Karpas-422 (cell line): ENCODE results near the gene TMEM126B. TPM values are rescaled to one million over a fixed set of nuclear protein-coding genes. Genes with fewer than 3 reads are reported as not detected.
"Not testable (repeated sequence)": the region's sequence is repeated elsewhere in the genome, so short reads cannot be mapped to it uniquely, and the experiment has no call there.

Source experiments
- DNase-seq: peaks from one replicate; pipeline ENCODE4 v3.0.0-alpha.2; 2015
- H2AFZ ChIP-seq: fragments of 200-600 bp; sonication (generic); 2 replicates; pipeline ENCODE4 v1.6.1; 2014; ENCODE audit warnings: antibody characterized with exemption, low read length, mixed read lengths
- H3K27ac ChIP-seq: fragments of 200-600 bp; sonication (generic); 2 replicates; pipeline ENCODE4 v1.5.1; 2014; ENCODE audit warnings: mild to moderate bottlenecking, low read length, moderate library complexity
- H3K27me3 ChIP-seq: fragments of 200-600 bp; sonication (generic); 2 replicates; pipeline ENCODE4 v1.6.1; 2014; ENCODE audit warnings: low read length, mixed read lengths
- H3K36me3 ChIP-seq: fragments of 200-600 bp; sonication (generic); 2 replicates; pipeline ENCODE4 v1.6.1; 2014; ENCODE audit warnings: low read length, mixed read lengths; ENCODE audit not compliant: insufficient read depth
- H3K4me1 ChIP-seq: fragments of 200-600 bp; sonication (generic); 2 replicates; pipeline ENCODE4 v1.6.1; 2014; ENCODE audit warnings: mild to moderate bottlenecking, low read length, mixed read lengths
- H3K4me2 ChIP-seq: fragments of 200-600 bp; sonication (generic); 2 replicates; pipeline ENCODE4 v1.6.1; 2014; ENCODE audit warnings: low read length, low read depth, mild to moderate bottlenecking; ENCODE audit not compliant: poor library complexity, severe bottlenecking
- H3K4me3 ChIP-seq: fragments of 200-600 bp; sonication (generic); 2 replicates; pipeline ENCODE4 v1.5.1; 2014; ENCODE audit warnings: mild to moderate bottlenecking, antibody characterized with exemption, low read length, mixed read lengths
- H3K79me2 ChIP-seq: fragments of 200-600 bp; sonication (generic); 2 replicates; pipeline ENCODE4 v1.6.1; 2014; ENCODE audit warnings: mild to moderate bottlenecking, low read length, mixed read lengths
- H3K9ac ChIP-seq: fragments of 200-600 bp; sonication (generic); 2 replicates; pipeline ENCODE4 v1.6.0; 2014; ENCODE audit warnings: low read length
- H3K9me2 ChIP-seq: fragments of 200-600 bp; sonication (generic), shearing (Covaris generic); replicated peaks from 2 replicates; pipeline ENCODE4 v1.6.0; 2014; ENCODE audit warnings: mild to moderate bottlenecking, low read length, moderate library complexity; ENCODE audit not compliant: insufficient read depth
- H3K9me3 ChIP-seq: fragments of 300-700, 200-600 bp; sonication (generic); 2 replicates; pipeline ENCODE4 v1.6.1; 2014; ENCODE audit warnings: low read length, mixed read lengths
- H4K20me1 ChIP-seq: fragments of 200-600 bp; sonication (generic); 2 replicates; pipeline ENCODE4 v1.6.1; 2014; ENCODE audit warnings: mild to moderate bottlenecking, antibody characterized with exemption, low read length, low read depth; ENCODE audit not compliant: insufficient read depth
- total RNA-seq: library from RNA; depleted of rRNA; stranded (reverse); fragments of >200 nt; shearing (Covaris generic); gene quantifications from 2 replicates; pipeline ENCODE4 v1.2.3, GENCODE V29; 2014; ENCODE audit warnings: low replicate concordance

TMEM126B gene
- total RNA-seq, 1 experiment from 2014 or later: 188 TPM

GRCh38 chr11:85602526-85603213 is 25.7 kb upstream of the TMEM126B start:
- no peak overlapping the region for H2AFZ ChIP-seq
- no peaks in the 10 kb centered on the region for H3K9me3 ChIP-seq
- H3K27me3 ChIP-seq: 0 out of 2 replicates have a peak, but pooled peaks cover 3% of the 10 kb centered on the region
- H3K4me3 ChIP-seq: no peak overlapping the region
- no peak for DNase-seq
- H3K27ac ChIP-seq: no peak overlapping the region
- H4K20me1 ChIP-seq: no peaks in the 10 kb centered on the region
- H3K4me2 ChIP-seq: no peak overlapping the region
- H3K4me1 ChIP-seq: peaks cover 12% of the 10 kb centered on the region
- no peaks in the 10 kb centered on the region for H3K36me3 ChIP-seq
- H3K9me2 ChIP-seq: no peaks in the 10 kb centered on the region
- no peaks in the 10 kb centered on the region for H3K79me2 ChIP-seq
- H3K9ac ChIP-seq: no peak overlapping the region

- DNase-seq: no peak
- no peaks in the 10 kb centered on the region for H3K9me3 ChIP-seq
- no peaks in the 10 kb centered on the region for H3K9me2 ChIP-seq
- no peak overlapping the region for H3K4me3 ChIP-seq
- no peaks in the 10 kb centered on the region for H4K20me1 ChIP-seq
- H3K79me2 ChIP-seq: no peaks in the 10 kb centered on the region
- no peak overlapping the region for H3K9ac ChIP-seq
- no peak overlapping the region for H2AFZ ChIP-seq
- no peak overlapping the region for H3K4me2 ChIP-seq
- 0 out of 2 replicates have a peak, but pooled peaks cover 3% of the 10 kb centered on the region for H3K27me3 ChIP-seq
- no peak overlapping the region for H3K27ac ChIP-seq
- H3K36me3 ChIP-seq: no peaks in the 10 kb centered on the region
- peaks cover 12% of the 10 kb centered on the region for H3K4me1 ChIP-seq
Measured at GRCh38 chr11:85603220-85603619, 25.2 kb upstream of the TMEM126B start.

GRCh38 chr11:85606237-85606636 is 22.2 kb upstream of the TMEM126B start:
- not testable (repeated sequence) for H3K27me3 ChIP-seq, H2AFZ ChIP-seq, H3K4me3 ChIP-seq, H3K79me2 ChIP-seq, H3K36me3 ChIP-seq, H3K4me2 ChIP-seq, DNase-seq, H3K27ac ChIP-seq, H4K20me1 ChIP-seq, H3K9ac ChIP-seq, H3K9me2 ChIP-seq, H3K9me3 ChIP-seq
- peaks cover 12% of the 10 kb centered on the region for H3K4me1 ChIP-seq

GRCh38 chr11:85608621-85609020 is 19.8 kb upstream of the TMEM126B start:
- not testable (repeated sequence) for H4K20me1 ChIP-seq, H2AFZ ChIP-seq, DNase-seq, H3K4me3 ChIP-seq, H3K27me3 ChIP-seq, H3K9me3 ChIP-seq, H3K9me2 ChIP-seq, H3K79me2 ChIP-seq, H3K36me3 ChIP-seq, H3K27ac ChIP-seq, H3K9ac ChIP-seq, H3K4me2 ChIP-seq
- H3K4me1 ChIP-seq: peaks cover 12% of the 10 kb centered on the region

- H3K4me2 ChIP-seq, H3K79me2 ChIP-seq, H3K36me3 ChIP-seq, H3K9ac ChIP-seq, H2AFZ ChIP-seq, H3K9me3 ChIP-seq, H4K20me1 ChIP-seq, H3K27ac ChIP-seq, H3K4me3 ChIP-seq, DNase-seq, H3K4me1 ChIP-seq, H3K27me3 ChIP-seq, H3K9me2 ChIP-seq: not testable (repeated sequence)
Measured at GRCh38 chr11:85609286-85609685, 19.1 kb upstream of the TMEM126B start.

GRCh38 chr11:85611643-85612042 is 16.8 kb upstream of the TMEM126B start:
- not testable (repeated sequence) for H3K9me2 ChIP-seq, H4K20me1 ChIP-seq, H3K4me3 ChIP-seq, H3K9ac ChIP-seq, H3K4me2 ChIP-seq, H3K36me3 ChIP-seq, H3K9me3 ChIP-seq, H3K4me1 ChIP-seq, H3K27ac ChIP-seq, DNase-seq, H2AFZ ChIP-seq, H3K79me2 ChIP-seq, H3K27me3 ChIP-seq

GRCh38 chr11:85619499-85619898 is 8.9 kb upstream of the TMEM126B start:
- Histone ChIP-seq H3K9me2 (no peaks in the 10 kb centered on the region), H2AFZ (no peak overlapping the region), H3K4me2 (no peak overlapping the region), H3K4me3 (no peak overlapping the region), H3K9ac (no peak overlapping the region), H3K27me3 (no peaks in the 10 kb centered on the region), H3K79me2 (no peaks in the 10 kb centered on the region), H3K4me1 (no peaks in the 10 kb centered on the region), H3K9me3 (no peaks in the 10 kb centered on the region), H4K20me1 (no peaks in the 10 kb centered on the region), H3K27ac (no peak overlapping the region), H3K36me3 (no peaks in the 10 kb centered on the region)
- DNase-seq: no peak

- no peak for DNase-seq
- H3K27ac ChIP-seq: no peak overlapping the region
- no peak overlapping the region for H3K9ac ChIP-seq
- no peaks in the 10 kb centered on the region for H3K27me3 ChIP-seq
- no peak overlapping the region for H2AFZ ChIP-seq
- no peaks in the 10 kb centered on the region for H3K36me3 ChIP-seq
- no peak overlapping the region for H3K4me3 ChIP-seq
- no peaks in the 10 kb centered on the region for H3K4me1 ChIP-seq
- H4K20me1 ChIP-seq: no peaks in the 10 kb centered on the region
- no peak overlapping the region for H3K4me2 ChIP-seq
- no peaks in the 10 kb centered on the region for H3K9me2 ChIP-seq
- no peaks in the 10 kb centered on the region for H3K9me3 ChIP-seq
- H3K79me2 ChIP-seq: no peaks in the 10 kb centered on the region
Measured at GRCh38 chr11:85620256-85620655, 8.1 kb upstream of the TMEM126B start.
